NB4 (cell line): ENCODE data around the gene LDLRAD4.

ENCODE experiments used
- POLR2A ChIP-seq: IDR thresholded peaks from 2 replicates; pipeline ENCODE4 v1.6.1; 2011; ENCODE audit warnings: mild to moderate bottlenecking; ENCODE audit not compliant: insufficient read length; ENCODE audit errors: extremely low read depth
- TF ChIP-seq, protein P1 (sequence below): IDR thresholded peaks from one replicate; pipeline ENCODE4 v1.5.1; 2012; ENCODE audit warnings: low read depth, low read length

DNA sequence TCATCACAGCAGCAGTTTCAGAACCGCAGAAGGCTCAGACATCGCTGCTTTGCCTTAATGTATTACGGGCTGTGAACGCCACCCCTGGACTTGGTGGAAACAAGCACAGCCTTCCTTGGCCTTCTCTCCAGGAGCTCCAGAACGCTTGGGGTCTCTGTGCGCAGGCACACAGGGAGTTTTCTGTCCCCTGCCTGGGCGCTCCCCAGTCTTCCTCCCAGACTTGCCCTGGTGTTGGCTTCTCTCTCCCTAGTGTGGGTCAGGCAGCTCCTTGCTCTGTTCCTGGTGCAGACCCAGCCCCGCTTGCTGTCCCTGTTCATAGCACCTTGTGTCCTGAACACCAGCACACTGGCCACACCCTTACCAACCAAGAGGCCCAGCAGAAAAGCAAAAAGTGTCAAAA lies 404.2 kb downstream of the LDLRAD4 start:
- TF ChIP-seq, protein P1, sequence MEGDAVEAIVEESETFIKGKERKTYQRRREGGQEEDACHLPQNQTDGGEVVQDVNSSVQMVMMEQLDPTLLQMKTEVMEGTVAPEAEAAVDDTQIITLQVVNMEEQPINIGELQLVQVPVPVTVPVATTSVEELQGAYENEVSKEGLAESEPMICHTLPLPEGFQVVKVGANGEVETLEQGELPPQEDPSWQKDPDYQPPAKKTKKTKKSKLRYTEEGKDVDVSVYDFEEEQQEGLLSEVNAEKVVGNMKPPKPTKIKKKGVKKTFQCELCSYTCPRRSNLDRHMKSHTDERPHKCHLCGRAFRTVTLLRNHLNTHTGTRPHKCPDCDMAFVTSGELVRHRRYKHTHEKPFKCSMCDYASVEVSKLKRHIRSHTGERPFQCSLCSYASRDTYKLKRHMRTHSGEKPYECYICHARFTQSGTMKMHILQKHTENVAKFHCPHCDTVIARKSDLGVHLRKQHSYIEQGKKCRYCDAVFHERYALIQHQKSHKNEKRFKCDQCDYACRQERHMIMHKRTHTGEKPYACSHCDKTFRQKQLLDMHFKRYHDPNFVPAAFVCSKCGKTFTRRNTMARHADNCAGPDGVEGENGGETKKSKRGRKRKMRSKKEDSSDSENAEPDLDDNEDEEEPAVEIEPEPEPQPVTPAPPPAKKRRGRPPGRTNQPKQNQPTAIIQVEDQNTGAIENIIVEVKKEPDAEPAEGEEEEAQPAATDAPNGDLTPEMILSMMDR: no peak
- TF ChIP-seq POLR2A: no peak
